H9 (cell line): ENCODE measurements around the gene CREB3L2. TPM values are rescaled to one million over a fixed set of nuclear protein-coding genes. Genes with fewer than 3 reads are reported as not detected.

ENCODE experiments used
- DNase-seq: peaks from one replicate; pipeline ENCODE4 v3.0.0-alpha.2; 2017
- H2AFZ ChIP-seq: one replicate; pipeline ENCODE4 v1.6.1; 2013; ENCODE audit warnings: mild to moderate bottlenecking, low read length, control low read depth, moderate library complexity
- H2AK5ac ChIP-seq: 2 replicates; pipeline ENCODE4 v1.6.1; 2013; ENCODE audit warnings: low read length, control low read depth, mixed read lengths; ENCODE audit not compliant: insufficient read length
- H2BK120ac ChIP-seq: one replicate; pipeline ENCODE4 v1.6.1; 2013; ENCODE audit warnings: low read depth, mild to moderate bottlenecking, low read length, control low read depth, inconsistent platforms; ENCODE audit not compliant: poor library complexity, severe bottlenecking
- H2BK12ac ChIP-seq: 2 replicates; pipeline ENCODE4 v1.6.1; 2013; ENCODE audit warnings: low read length, control low read depth, mixed read lengths, low read depth; ENCODE audit not compliant: insufficient read length
- H2BK15ac ChIP-seq: 2 replicates; pipeline ENCODE4 v1.6.1; 2013; ENCODE audit warnings: low read depth, low read length, control low read depth
- H2BK20ac ChIP-seq: one replicate; pipeline ENCODE4 v1.6.1; 2013; ENCODE audit warnings: low read depth, mild to moderate bottlenecking, low read length, control low read depth, inconsistent platforms; ENCODE audit not compliant: poor library complexity, severe bottlenecking
- H2BK5ac ChIP-seq: 2 replicates; pipeline ENCODE4 v1.6.1; 2013; ENCODE audit warnings: low read length, control low read depth, mixed read lengths; ENCODE audit not compliant: insufficient read length
- H3K14ac ChIP-seq: 2 replicates; pipeline ENCODE4 v1.6.1; 2013; ENCODE audit warnings: low read length, control low read depth; ENCODE audit not compliant: insufficient read depth
- H3K18ac ChIP-seq: 2 replicates; pipeline ENCODE4 v1.6.1; 2013; ENCODE audit warnings: low read depth, mild to moderate bottlenecking, mixed read lengths, low read length, control low read depth; ENCODE audit not compliant: insufficient read length
- H3K23ac ChIP-seq: 2 replicates; pipeline ENCODE4 v1.6.1; 2013; ENCODE audit warnings: low read length, control low read depth, mixed read lengths, low read depth; ENCODE audit not compliant: insufficient read length
- H3K23me2 ChIP-seq: 2 replicates; pipeline ENCODE4 v1.6.1; 2013; ENCODE audit warnings: low read depth, mild to moderate bottlenecking, mixed read lengths, low read length, control low read depth; ENCODE audit not compliant: insufficient read length, poor library complexity, severe bottlenecking
- H3K27ac ChIP-seq: 2 replicates; pipeline ENCODE4 v1.5.1; 2013; ENCODE audit warnings: low read length, control low read depth, mixed read lengths, low read depth; ENCODE audit not compliant: insufficient read length
- H3K27me3 ChIP-seq: 2 replicates; pipeline ENCODE4 v1.6.1; 2013; ENCODE audit warnings: low read length, control low read depth, inconsistent platforms; ENCODE audit not compliant: insufficient read depth
- H3K4ac ChIP-seq: 2 replicates; pipeline ENCODE4 v1.6.1; 2013; ENCODE audit warnings: low read depth, mild to moderate bottlenecking, control low read depth, inconsistent platforms, low read length, moderate library complexity
- H3K4me1 ChIP-seq: 2 replicates; pipeline ENCODE4 v1.6.1; 2013; ENCODE audit warnings: low read length, control low read depth, inconsistent platforms; ENCODE audit not compliant: insufficient read depth
- H3K4me2 ChIP-seq: 2 replicates; pipeline ENCODE4 v1.6.1; 2013; ENCODE audit warnings: low read length, control low read depth, mixed read lengths; ENCODE audit not compliant: insufficient read length, insufficient read depth
- H3K56ac ChIP-seq: 2 replicates; pipeline ENCODE4 v1.6.1; 2013; ENCODE audit warnings: low read depth, mild to moderate bottlenecking, mixed read lengths, low read length, control low read depth; ENCODE audit not compliant: insufficient read length
- H3K79me1 ChIP-seq: 2 replicates; pipeline ENCODE4 v1.6.1; 2013; ENCODE audit warnings: low read depth, mild to moderate bottlenecking, moderate library complexity, low read length, control low read depth, inconsistent platforms; ENCODE audit not compliant: insufficient read depth, poor library complexity, severe bottlenecking
- H3K79me2 ChIP-seq: 2 replicates; pipeline ENCODE4 v1.6.1; 2013; ENCODE audit warnings: low read length, control low read depth, inconsistent platforms; ENCODE audit not compliant: insufficient read depth
- H3K9ac ChIP-seq: 2 replicates; pipeline ENCODE4 v1.6.1; 2013; ENCODE audit warnings: low read length, control low read depth, mixed read lengths; ENCODE audit not compliant: insufficient read length; ENCODE audit errors: extremely low read depth
- H3K9me3 ChIP-seq: one replicate; pipeline ENCODE4 v1.6.1; 2013; ENCODE audit warnings: low read depth, low read length, inconsistent platforms; ENCODE audit not compliant: control insufficient read depth
- H3T11ph ChIP-seq: one replicate; pipeline ENCODE4 v1.6.1; 2013; ENCODE audit warnings: mild to moderate bottlenecking, low read length, control low read depth, inconsistent platforms
- H4K20me1 ChIP-seq: one replicate; pipeline ENCODE4 v1.6.1; 2013; ENCODE audit not compliant: control insufficient read depth, insufficient read length, insufficient read depth
- H4K5ac ChIP-seq: 2 replicates; pipeline ENCODE4 v1.6.1; 2013; ENCODE audit warnings: low read depth, mild to moderate bottlenecking, mixed read lengths, low read length, control low read depth; ENCODE audit not compliant: insufficient read length
- H4K8ac ChIP-seq: replicated peaks from 2 replicates; pipeline ENCODE4 v1.6.1; 2013; ENCODE audit warnings: low read length, control low read depth, mixed read lengths, low read depth; ENCODE audit not compliant: insufficient read length
- H4K91ac ChIP-seq: 2 replicates; pipeline ENCODE4 v1.6.1; 2013; ENCODE audit warnings: low read depth, mild to moderate bottlenecking, moderate library complexity, mixed read lengths, low read length, control low read depth; ENCODE audit not compliant: insufficient read length
- H3K27ac Mint-ChIP-seq, 3 experiments: 2 replicates in 2 of 3; 3 replicates in 1 of 3; pipeline ENCODE4 v1.8.0; 2020 to 2021; ENCODE audit warnings: mixed read lengths in 3 of 3, mild to moderate bottlenecking in 1 of 3, moderate library complexity in 1 of 3
- H3K27me3 Mint-ChIP-seq: 2 replicates; pipeline ENCODE4 v1.8.0; 2021; ENCODE audit warnings: low read depth, mild to moderate bottlenecking, moderate library complexity, mixed read lengths
- H3K36me3 Mint-ChIP-seq, 3 experiments: 2 replicates in 2 of 3; 3 replicates in 1 of 3; pipeline ENCODE4 v1.8.0; 2020 to 2021; ENCODE audit warnings: low read depth in 3 of 3, mixed read lengths in 3 of 3; ENCODE audit not compliant: insufficient read depth in 1 of 3
- H3K4me1 Mint-ChIP-seq, 2 experiments: 2 replicates each; pipeline ENCODE4 v1.8.0; 2020; ENCODE audit warnings: mixed read lengths in 2 of 2
- H3K4me3 Mint-ChIP-seq, 2 experiments: 2 replicates in 1 of 2; 3 replicates in 1 of 2; pipeline ENCODE4 v1.8.0; 2020 to 2021; ENCODE audit warnings: mild to moderate bottlenecking in 2 of 2, mixed read lengths in 2 of 2, moderate library complexity in 1 of 2
- H3K9me3 Mint-ChIP-seq, 2 experiments: 2 replicates in 1 of 2; 3 replicates in 1 of 2; pipeline ENCODE4 v1.8.0; 2020; ENCODE audit warnings: mild to moderate bottlenecking in 2 of 2, mixed read lengths in 2 of 2, moderate library complexity in 1 of 2
- CTCF ChIP-seq: fragments of 200-600 bp; sonication (generic); conservative IDR thresholded peaks from 3 replicates; pipeline ENCODE4 v1.8.0; 2021; ENCODE audit warnings: antibody characterized with exemption, mild to moderate bottlenecking
- WGBS: extraction: QIAGEN DNeasy Blood & Tissue Kit; methylation state at CpG from one replicate; pipeline ENCODE4 v1.1.7; 2013; ENCODE audit warnings: missing lambda C conversion rate, low lambda C conversion rate, mixed read lengths; ENCODE audit not compliant: insufficient read length; ENCODE audit errors: extremely low coverage; 5-methylcytosine and 5-hydroxymethylcytosine counted together
- total RNA-seq: library from RNA; stranded (reverse); gene quantifications from 2 replicates; pipeline ENCODE4 v1.2.1, GENCODE V29; 2021

Gene CREB3L2
- total RNA-seq, 1 experiment from 2014 or later = 60.7 TPM

- Histone ChIP-seq H4K5ac (no peak overlapping the region), H3K18ac (no peak overlapping the region), H3K27me3 (no peaks in the 10 kb centered on the region), H3K56ac (no peak overlapping the region), H3K23me2 (no peaks in the 10 kb centered on the region), H3K9ac (no peak overlapping the region), H3K79me2 (peaks cover 2% of the 10 kb centered on the region; the same call in 1 of the 2 replicates), H2AK5ac (no peak overlapping the region), H3K4me2 (no peak overlapping the region), H4K20me1 (no peaks in the 10 kb centered on the region), H4K91ac (no peak overlapping the region), H2BK12ac (no peak overlapping the region), H2BK120ac (no peak overlapping the region), H3K79me1 (no peaks in the 10 kb centered on the region), H3K27ac (no peak overlapping the region), H4K8ac (no peak overlapping the region), H2BK20ac (no peak overlapping the region), H3K4me1 (peaks cover 7% of the 10 kb centered on the region), H3K23ac (no peak overlapping the region), H3T11ph (no peak overlapping the region), H3K9me3 (no peaks in the 10 kb centered on the region), H2AFZ (no peak overlapping the region), H3K14ac (no peak overlapping the region), H2BK15ac (no peak overlapping the region), H2BK5ac (no peak overlapping the region), H3K4ac (no peak overlapping the region)
- Mint-ChIP-seq H3K4me1 (peaks cover 34 to 37% of the 10 kb centered on the region in 2 experiments), H3K27ac (peak overlapping the region in 2 of 3 experiments; percentile 49 to 93; a peak in 4 of 7 replicates), H3K36me3 (peaks cover 28 to 60% (median 50%) of the 10 kb centered on the region in 3 experiments), H3K9me3 (peaks cover 5 to 9% of the 10 kb centered on the region in 2 experiments; a peak in 4 of 5 replicates), H3K4me3 (no peak overlapping the region), H3K27me3 (no peaks in the 10 kb centered on the region)
- no CpG with 5 or more reads among the region's 8 CpGs for WGBS
- no peak for DNase-seq
- no peak for TF ChIP-seq CTCF
These were observed 85.3 kb downstream of the CREB3L2 start for GRCh38 chr7:137916564-137916963.
